Liver (tissue), 9 donors: ENCODE data around the gene MAMSTR. TPM values are rescaled to one million over a fixed set of nuclear protein-coding genes. Genes with fewer than 3 reads are reported as not detected.

Experiments used
- DNase-seq: peaks from one replicate; pipeline ENCODE4 v3.0.0-alpha.2; 2017; ENCODE audit warnings: low spot score
- H3K27ac ChIP-seq, 2 donors: one replicate each; pipeline ENCODE4 v1.7.0; 2013; ENCODE audit warnings: inconsistent platforms in 2 of 2, low read length in 2 of 2, control low read depth in 1 of 2, low read depth in 1 of 2, mild to moderate bottlenecking in 1 of 2
- H3K27me3 ChIP-seq, 4 donors: one replicate each; pipeline versions ENCODE4 v1.6.1 to v1.7.0; 2013; ENCODE audit warnings: low read length in 3 of 4, inconsistent platforms in 1 of 4, mild to moderate bottlenecking in 1 of 4, moderate library complexity in 1 of 4; ENCODE audit not compliant: control insufficient read depth in 4 of 4, insufficient read depth in 4 of 4
- H3K36me3 ChIP-seq, 4 donors: one replicate each; pipeline versions ENCODE4 v1.6.1 to v1.7.0; 2013; ENCODE audit warnings: low read length in 3 of 4, mild to moderate bottlenecking in 3 of 4, low read depth in 1 of 4, moderate library complexity in 1 of 4; ENCODE audit not compliant: control insufficient read depth in 4 of 4, insufficient read depth in 3 of 4
- H3K4me1 ChIP-seq, 4 donors: one replicate each; pipeline versions ENCODE4 v1.6.1 to v1.7.0; 2013; ENCODE audit warnings: low read length in 3 of 4, mild to moderate bottlenecking in 3 of 4, moderate library complexity in 1 of 4; ENCODE audit not compliant: control insufficient read depth in 4 of 4, insufficient read depth in 4 of 4
- H3K4me3 ChIP-seq, 3 donors: one replicate each; pipeline versions ENCODE4 v1.6.1 to v1.7.0; 2013; ENCODE audit warnings: low read length in 3 of 3, control low read depth in 1 of 3, low read depth in 1 of 3, mild to moderate bottlenecking in 1 of 3
- H3K9ac ChIP-seq, 2 donors: one replicate each; pipeline ENCODE4 v1.7.0; 2013; ENCODE audit warnings: low read length in 2 of 2, mild to moderate bottlenecking in 2 of 2, moderate library complexity in 2 of 2, control low read depth in 1 of 2, low read depth in 1 of 2
- H3K9me3 ChIP-seq, 4 donors: one replicate each; pipeline versions ENCODE4 v1.6.1 to v1.7.0; 2013; ENCODE audit warnings: low read length in 3 of 4; ENCODE audit not compliant: control insufficient read depth in 4 of 4
- EGR1 ChIP-seq, 2 donors: IDR thresholded peaks; 2 replicates each; pipeline ENCODE4 v1.6.1; 2016 to 2018; ENCODE audit warnings: antibody characterized with exemption in 2 of 2, low read depth in 2 of 2
- FOXA1 ChIP-seq: IDR thresholded peaks from 2 replicates; pipeline ENCODE4 v1.6.1; 2016; ENCODE audit warnings: antibody characterized with exemption
- FOXA2 ChIP-seq: IDR thresholded peaks from 2 replicates; pipeline ENCODE4 v1.6.1; 2016; ENCODE audit warnings: antibody characterized with exemption
- GABPA ChIP-seq, 2 donors: IDR thresholded peaks in 1 of 2; conservative IDR thresholded peaks in 1 of 2; 2 replicates each; pipeline ENCODE4 v1.6.1; 2016; ENCODE audit warnings: antibody characterized with exemption in 2 of 2, mild to moderate bottlenecking in 1 of 2, moderate library complexity in 1 of 2
- HNF4A ChIP-seq, 2 donors: conservative IDR thresholded peaks; 2 replicates each; pipeline ENCODE4 v1.6.1; 2016; ENCODE audit warnings: antibody characterized with exemption in 2 of 2, mild to moderate bottlenecking in 2 of 2
- HNF4G ChIP-seq: IDR thresholded peaks from 2 replicates; pipeline ENCODE4 v1.6.1; 2016; ENCODE audit warnings: antibody characterized with exemption
- JUND ChIP-seq, 2 donors: IDR thresholded peaks; 2 replicates each; pipeline ENCODE4 v1.6.1; 2016; ENCODE audit warnings: antibody characterized with exemption in 2 of 2
- NR2F2 ChIP-seq: IDR thresholded peaks from 2 replicates; pipeline ENCODE4 v1.6.1; 2016; ENCODE audit warnings: antibody characterized with exemption
- RAD21 ChIP-seq, 2 donors: IDR thresholded peaks; 2 replicates each; pipeline ENCODE4 v1.6.1; 2016; ENCODE audit warnings: antibody characterized with exemption in 2 of 2, mild to moderate bottlenecking in 2 of 2
- RXRA ChIP-seq, 2 donors: IDR thresholded peaks; 2 replicates each; pipeline ENCODE4 v1.6.1; 2017 to 2018; ENCODE audit warnings: antibody characterized with exemption in 2 of 2, mild to moderate bottlenecking in 1 of 2
- TAF1 ChIP-seq: conservative IDR thresholded peaks from 2 replicates; pipeline ENCODE4 v1.6.1; 2016; ENCODE audit warnings: antibody characterized with exemption, mild to moderate bottlenecking
- YY1 ChIP-seq: IDR thresholded peaks from 2 replicates; pipeline ENCODE4 v1.6.1; 2016; ENCODE audit warnings: antibody characterized with exemption, mild to moderate bottlenecking
- WGBS: extraction: QIAGEN DNeasy Blood & Tissue Kit; methylation state at CpG from one replicate; pipeline ENCODE4 v1.1.7; 2013; 5-methylcytosine and 5-hydroxymethylcytosine counted together
- polyA plus RNA-seq, 2 donors: library from polyadenylated mRNA; stranded (reverse) in 1 of 2; unstranded in 1 of 2; fragments of 200-250 nt in 1 of 2; fragments of >200 nt in 1 of 2; fragmentation: Nextera tagmentation in 1 of 2; extraction: Ambion mirVana in 1 of 2; gene quantifications; one replicate each; pipeline versions ENCODE4 v1.2.1 to v1.2.3, GENCODE V29; 2013 to 2015
- total RNA-seq, 2 donors: library from RNA; depleted of rRNA; stranded (reverse); fragments of >200 nt; gene quantifications; one replicate each; pipeline ENCODE4 v1.2.3, GENCODE V29; 2014
- TF ChIP-seq, protein P1 (sequence below): IDR thresholded peaks from 2 replicates; pipeline ENCODE4 v1.6.1; 2016; ENCODE audit warnings: antibody characterized with exemption
- TF ChIP-seq, protein P2 (sequence below): IDR thresholded peaks from 2 replicates; pipeline ENCODE4 v1.6.1; 2016; ENCODE audit warnings: antibody characterized with exemption, mild to moderate bottlenecking
- TF ChIP-seq, protein P3 (sequence below): fragments of 150-350 bp; IDR thresholded peaks from 2 replicates; pipeline ENCODE4 v1.5.1; 2017; ENCODE audit warnings: improper control_type of control experiment, low read depth, low read length; ENCODE audit not compliant: missing input control
- TF ChIP-seq, protein P4 (sequence below): IDR thresholded peaks from 2 replicates; pipeline ENCODE4 v1.6.1; 2016; ENCODE audit warnings: antibody characterized with exemption
- donor health status: healthy.
- donor health status: healthy.
- donor health status: healthy.
- donor health status: healthy.
- donor health status: healthy.

MAMSTR gene
- total and polyA plus RNA-seq, 4 donors: 0.07 to 0.31 (median 0.09) TPM

DNA sequence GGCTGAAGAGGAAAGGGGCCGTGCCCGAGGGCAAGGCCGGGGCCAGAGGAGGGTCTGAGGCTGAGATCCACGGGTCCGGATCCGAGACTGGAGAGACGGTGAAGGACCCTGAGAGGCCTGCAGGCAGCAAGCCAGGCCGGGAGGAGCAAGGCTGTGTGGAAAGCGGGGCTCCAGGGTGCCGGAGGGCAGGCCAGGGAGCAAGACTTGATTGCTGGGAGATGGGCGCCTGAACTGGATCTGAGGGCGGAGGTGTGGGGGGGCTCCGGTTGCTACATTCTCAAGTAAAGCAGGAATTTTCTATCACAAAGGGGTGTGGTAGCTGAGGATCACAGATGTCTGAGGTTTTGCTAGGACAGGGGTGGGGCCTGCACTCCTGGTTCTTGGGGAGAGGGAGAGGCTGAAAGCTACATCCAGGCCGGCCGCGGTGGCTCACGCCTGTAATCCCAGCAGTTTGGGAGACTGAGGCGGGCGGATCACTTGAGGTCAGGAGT, 3.8 kb downstream of the MAMSTR start:
- H3K9me3 ChIP-seq: no peaks in the 10 kb centered on the region
- DNase-seq: no peak
- 85% methylated on average over 19 of the region's 19 CpGs for WGBS
- no peak overlapping the region for H3K4me3 ChIP-seq
- H3K9ac ChIP-seq: no peak overlapping the region
- no peak overlapping the region for H3K27ac ChIP-seq
- no peaks in the 10 kb centered on the region for H3K36me3 ChIP-seq
- TF ChIP-seq FOXA2: no peak
- TF ChIP-seq HNF4A (conservative IDR thresholded peaks at IDR 0.05): no peak
- no peak for TF ChIP-seq EGR1 (IDR thresholded peaks at IDR 0.05; ENCODE audit: low read depth in 2 of 2)
- no peak for TF ChIP-seq NR2F2
- TF ChIP-seq RXRA (IDR thresholded peaks at IDR 0.05): no peak
- TF ChIP-seq HNF4G: no peak
- no peak for TF ChIP-seq YY1
- no peak for TF ChIP-seq JUND (IDR thresholded peaks at IDR 0.05)
- no peaks in the 10 kb centered on the region for H3K27me3 ChIP-seq
- peaks cover 0 to 30% (median 19%) of the 10 kb centered on the region in 4 donors for H3K4me1 ChIP-seq

DNA sequence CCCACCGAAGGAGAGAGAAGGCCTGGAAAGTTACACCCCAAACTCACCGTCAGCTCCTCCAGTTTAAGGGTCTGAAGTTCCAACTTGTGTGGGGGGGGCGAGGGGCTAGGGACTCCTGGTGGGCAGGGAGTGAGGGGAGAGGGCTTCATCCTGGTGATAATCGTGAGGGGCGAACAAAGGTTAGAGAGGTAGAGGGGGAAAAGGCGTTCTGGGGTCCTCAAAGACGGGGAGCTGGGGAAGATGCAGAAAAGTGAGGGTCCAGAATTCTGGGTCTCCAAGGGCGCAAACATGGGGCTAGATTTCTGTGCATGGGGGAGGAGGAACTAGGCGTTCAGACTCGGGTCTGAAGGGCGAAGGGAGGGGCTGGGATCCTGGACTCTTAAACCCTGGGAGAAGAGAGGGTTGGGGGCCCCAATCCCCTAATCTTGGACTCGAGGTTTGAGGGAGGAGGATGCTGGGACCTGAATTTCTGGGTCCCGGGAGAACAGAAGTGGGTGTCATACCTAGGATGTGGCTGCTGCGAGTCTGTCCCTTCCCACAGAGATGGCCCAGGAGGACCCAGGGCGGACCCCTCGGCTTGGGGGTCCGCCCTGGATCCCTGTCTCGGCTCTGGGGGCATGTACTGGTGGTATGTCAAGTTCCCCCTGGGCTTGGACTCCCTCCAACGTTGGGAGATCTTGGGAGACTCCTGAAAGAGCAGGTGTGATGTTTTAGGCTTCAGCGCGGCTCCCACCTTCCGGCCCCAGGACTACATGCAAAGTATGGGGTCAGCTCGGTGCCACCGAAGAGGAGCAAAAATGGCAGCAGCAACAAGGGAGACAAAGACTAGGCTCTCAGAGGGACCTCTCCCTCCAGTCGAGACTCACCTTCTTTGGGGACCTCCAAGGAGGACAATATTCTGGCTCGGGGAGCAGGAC, 4.5 kb downstream of the MAMSTR start:
- 63% methylated on average over 26 of the region's 26 CpGs for WGBS
- TF ChIP-seq, protein P1, sequence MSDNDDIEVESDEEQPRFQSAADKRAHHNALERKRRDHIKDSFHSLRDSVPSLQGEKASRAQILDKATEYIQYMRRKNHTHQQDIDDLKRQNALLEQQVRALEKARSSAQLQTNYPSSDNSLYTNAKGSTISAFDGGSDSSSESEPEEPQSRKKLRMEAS: no peak
- TF ChIP-seq NR2F2: no peak
- H3K9ac ChIP-seq: peak overlapping the region; percentile 77 to 94
- no peaks in the 10 kb centered on the region for H3K9me3 ChIP-seq
- DNase-seq: no peak
- H3K27me3 ChIP-seq: no peaks in the 10 kb centered on the region
- peak overlapping the region; percentile 82 to 89 for H3K27ac ChIP-seq
- peaks cover 0 to 29% (median 18%) of the 10 kb centered on the region in 4 donors for H3K4me1 ChIP-seq
- H3K4me3 ChIP-seq: peak overlapping the region; percentile 18 to 72 (median 48)
- H3K36me3 ChIP-seq: no peaks in the 10 kb centered on the region

DNA sequence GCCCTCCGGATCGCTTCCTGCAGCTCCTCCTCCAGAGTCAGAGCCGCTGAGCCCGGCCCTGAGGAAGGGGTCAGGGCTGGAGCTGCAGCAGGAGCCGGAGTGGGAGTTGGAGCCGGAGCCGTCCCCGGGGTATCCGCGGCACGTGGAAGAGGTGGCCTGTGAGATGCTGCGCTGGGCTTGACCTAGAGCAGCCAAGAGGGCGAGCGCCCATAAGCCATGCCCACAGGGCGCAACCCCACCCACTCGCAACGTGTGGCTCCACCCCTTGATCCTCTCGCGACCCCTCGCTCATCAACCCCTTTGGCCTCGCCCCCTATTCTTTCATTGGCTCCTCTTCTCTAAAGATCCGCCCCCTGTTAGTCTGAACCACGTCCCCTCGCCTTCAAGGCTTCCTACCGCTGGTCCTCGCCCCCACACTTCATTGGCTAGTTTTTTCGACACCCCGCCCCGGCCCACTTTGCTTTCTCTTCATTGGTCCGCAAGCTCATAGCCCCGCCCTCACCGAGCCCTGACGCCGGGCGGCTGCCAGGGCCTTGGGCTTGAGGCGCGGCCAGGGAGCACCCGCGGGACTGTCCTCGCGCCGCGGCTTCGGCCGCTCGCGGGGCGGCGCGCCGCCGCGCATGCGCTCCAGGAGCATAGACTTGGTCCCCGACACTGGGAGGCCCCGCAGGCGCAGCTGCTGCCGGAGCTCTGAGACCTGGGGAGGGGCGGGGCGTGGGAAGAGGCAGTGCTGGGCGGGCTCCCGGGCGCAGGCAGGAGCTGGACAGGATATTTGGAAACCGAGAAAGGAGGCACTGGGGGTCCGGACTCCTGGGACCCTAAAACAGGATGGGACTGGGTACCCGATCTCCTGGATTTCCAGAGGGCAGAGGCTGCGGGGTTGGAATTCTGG, 5.4 kb downstream of the MAMSTR start:
- H3K4me1 ChIP-seq: peaks cover 0 to 29% (median 18%) of the 10 kb centered on the region in 4 donors
- H3K36me3 ChIP-seq: no peaks in the 10 kb centered on the region
- H3K27ac ChIP-seq: peak overlapping the region; percentile 82 to 89
- H3K27me3 ChIP-seq: no peaks in the 10 kb centered on the region
- WGBS: under 1% methylated on average over 67 of the region's 67 CpGs
- no peaks in the 10 kb centered on the region for H3K9me3 ChIP-seq
- DNase-seq: peak; percentile 98
- H3K9ac ChIP-seq: peak overlapping the region; percentile 77 to 94
- peak overlapping the region; percentile 44 to 72 (median 61) for H3K4me3 ChIP-seq
- TF ChIP-seq, protein P1: peak; percentile 30
- TF ChIP-seq GABPA (IDR thresholded peaks at IDR 0.05 in 1 of 2, conservative IDR thresholded peaks at IDR 0.05 in 1 of 2) (peak in 1 of 2 donors; percentile 56), RAD21 (IDR thresholded peaks at IDR 0.05) (peak; percentile 7 to 57), RXRA (IDR thresholded peaks at IDR 0.05) (peak; percentile 98), FOXA1 (no peak), NR2F2 (peak; percentile 89), YY1 (peak; percentile 83), TAF1 (no peak)
- TF ChIP-seq, protein P2, sequence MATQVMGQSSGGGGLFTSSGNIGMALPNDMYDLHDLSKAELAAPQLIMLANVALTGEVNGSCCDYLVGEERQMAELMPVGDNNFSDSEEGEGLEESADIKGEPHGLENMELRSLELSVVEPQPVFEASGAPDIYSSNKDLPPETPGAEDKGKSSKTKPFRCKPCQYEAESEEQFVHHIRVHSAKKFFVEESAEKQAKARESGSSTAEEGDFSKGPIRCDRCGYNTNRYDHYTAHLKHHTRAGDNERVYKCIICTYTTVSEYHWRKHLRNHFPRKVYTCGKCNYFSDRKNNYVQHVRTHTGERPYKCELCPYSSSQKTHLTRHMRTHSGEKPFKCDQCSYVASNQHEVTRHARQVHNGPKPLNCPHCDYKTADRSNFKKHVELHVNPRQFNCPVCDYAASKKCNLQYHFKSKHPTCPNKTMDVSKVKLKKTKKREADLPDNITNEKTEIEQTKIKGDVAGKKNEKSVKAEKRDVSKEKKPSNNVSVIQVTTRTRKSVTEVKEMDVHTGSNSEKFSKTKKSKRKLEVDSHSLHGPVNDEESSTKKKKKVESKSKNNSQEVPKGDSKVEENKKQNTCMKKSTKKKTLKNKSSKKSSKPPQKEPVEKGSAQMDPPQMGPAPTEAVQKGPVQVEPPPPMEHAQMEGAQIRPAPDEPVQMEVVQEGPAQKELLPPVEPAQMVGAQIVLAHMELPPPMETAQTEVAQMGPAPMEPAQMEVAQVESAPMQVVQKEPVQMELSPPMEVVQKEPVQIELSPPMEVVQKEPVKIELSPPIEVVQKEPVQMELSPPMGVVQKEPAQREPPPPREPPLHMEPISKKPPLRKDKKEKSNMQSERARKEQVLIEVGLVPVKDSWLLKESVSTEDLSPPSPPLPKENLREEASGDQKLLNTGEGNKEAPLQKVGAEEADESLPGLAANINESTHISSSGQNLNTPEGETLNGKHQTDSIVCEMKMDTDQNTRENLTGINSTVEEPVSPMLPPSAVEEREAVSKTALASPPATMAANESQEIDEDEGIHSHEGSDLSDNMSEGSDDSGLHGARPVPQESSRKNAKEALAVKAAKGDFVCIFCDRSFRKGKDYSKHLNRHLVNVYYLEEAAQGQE: no peak
- TF ChIP-seq, protein P3, sequence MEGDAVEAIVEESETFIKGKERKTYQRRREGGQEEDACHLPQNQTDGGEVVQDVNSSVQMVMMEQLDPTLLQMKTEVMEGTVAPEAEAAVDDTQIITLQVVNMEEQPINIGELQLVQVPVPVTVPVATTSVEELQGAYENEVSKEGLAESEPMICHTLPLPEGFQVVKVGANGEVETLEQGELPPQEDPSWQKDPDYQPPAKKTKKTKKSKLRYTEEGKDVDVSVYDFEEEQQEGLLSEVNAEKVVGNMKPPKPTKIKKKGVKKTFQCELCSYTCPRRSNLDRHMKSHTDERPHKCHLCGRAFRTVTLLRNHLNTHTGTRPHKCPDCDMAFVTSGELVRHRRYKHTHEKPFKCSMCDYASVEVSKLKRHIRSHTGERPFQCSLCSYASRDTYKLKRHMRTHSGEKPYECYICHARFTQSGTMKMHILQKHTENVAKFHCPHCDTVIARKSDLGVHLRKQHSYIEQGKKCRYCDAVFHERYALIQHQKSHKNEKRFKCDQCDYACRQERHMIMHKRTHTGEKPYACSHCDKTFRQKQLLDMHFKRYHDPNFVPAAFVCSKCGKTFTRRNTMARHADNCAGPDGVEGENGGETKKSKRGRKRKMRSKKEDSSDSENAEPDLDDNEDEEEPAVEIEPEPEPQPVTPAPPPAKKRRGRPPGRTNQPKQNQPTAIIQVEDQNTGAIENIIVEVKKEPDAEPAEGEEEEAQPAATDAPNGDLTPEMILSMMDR: no peak
- TF ChIP-seq, protein P4, sequence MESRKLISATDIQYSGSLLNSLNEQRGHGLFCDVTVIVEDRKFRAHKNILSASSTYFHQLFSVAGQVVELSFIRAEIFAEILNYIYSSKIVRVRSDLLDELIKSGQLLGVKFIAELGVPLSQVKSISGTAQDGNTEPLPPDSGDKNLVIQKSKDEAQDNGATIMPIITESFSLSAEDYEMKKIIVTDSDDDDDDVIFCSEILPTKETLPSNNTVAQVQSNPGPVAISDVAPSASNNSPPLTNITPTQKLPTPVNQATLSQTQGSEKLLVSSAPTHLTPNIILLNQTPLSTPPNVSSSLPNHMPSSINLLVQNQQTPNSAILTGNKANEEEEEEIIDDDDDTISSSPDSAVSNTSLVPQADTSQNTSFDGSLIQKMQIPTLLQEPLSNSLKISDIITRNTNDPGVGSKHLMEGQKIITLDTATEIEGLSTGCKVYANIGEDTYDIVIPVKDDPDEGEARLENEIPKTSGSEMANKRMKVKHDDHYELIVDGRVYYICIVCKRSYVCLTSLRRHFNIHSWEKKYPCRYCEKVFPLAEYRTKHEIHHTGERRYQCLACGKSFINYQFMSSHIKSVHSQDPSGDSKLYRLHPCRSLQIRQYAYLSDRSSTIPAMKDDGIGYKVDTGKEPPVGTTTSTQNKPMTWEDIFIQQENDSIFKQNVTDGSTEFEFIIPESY: peak; percentile 39
